ENCODE measurements around the gene SLC35D1. TPM values are rescaled to one million over a fixed set of nuclear protein-coding genes. Genes with fewer than 3 reads are reported as not detected.

SLC35D1 gene
- total and polyA plus RNA-seq, 2 of the 13 experiments (the other 11 are each of a cell fraction or from before 2014, with no cell fraction given) = 12.4 to 41.5 TPM

GRCh38 chr1:67103548-67103947, 49.6 kb upstream of the SLC35D1 start:
- Histone ChIP-seq H3K79me2 (ENCODE audit: insufficient read depth, low read length) (no peaks in the 10 kb centered on the region), H4K20me1 (ENCODE audit: insufficient read depth, low read length) (no peaks in the 10 kb centered on the region), H3K27me3 (ENCODE audit: control insufficient read depth in 1 of 2, insufficient read depth in 2 of 2, low read length in 2 of 2) (no peaks in the 10 kb centered on the region), H3K36me3 (replicated peaks in 1 of 2; ENCODE audit: control insufficient read depth in 1 of 2, insufficient read depth in 2 of 2, low read length in 2 of 2) (no peaks in the 10 kb centered on the region), H3K27ac (ENCODE audit: extremely low read length, insufficient read depth, low read length) (no peak overlapping the region), H3K4me3 (replicated peaks in 1 of 3; ENCODE audit: insufficient read depth in 1 of 3, low read depth in 2 of 3, low read length in 3 of 3) (no peak overlapping the region), H3K4me1 (ENCODE audit: insufficient read depth, low read length) (no peaks in the 10 kb centered on the region), H3K4me2 (ENCODE audit: low read depth, low read length) (no peak overlapping the region), H3K9me3 (ENCODE audit: low read length) (no peaks in the 10 kb centered on the region), H3K9ac (ENCODE audit: insufficient read depth, low read depth, low read length) (no peak overlapping the region), H2AFZ (ENCODE audit: low read length) (no peak overlapping the region)
- in situ Hi-C loops (cut with HindIII; ENCODE audit: extremely low pct_ligation_motif_present, low pct_unique_long_range_greater_than_20kb) = no loop called here
- no TSS peak for BruUV-seq (replicated peaks)
- intact Hi-C loops (cut with micrococcal nuclease; ENCODE audit: unreplicated experiment) = no loop called here
- DNase-seq (ENCODE audit: low spot score) (no peak), ATAC-seq (no peak), FAIRE-seq (no peak)
- 0% methylated on average over 1 of the region's 1 CpG for WGBS (ENCODE audit: low lambda C conversion rate)
- POLR2A ChIA-PET = no interaction called here
- CTCF ChIA-PET (ENCODE audit: low intra/inter-chr PET ratio, low total read pairs) = no interaction called here
- TF ChIP-seq ZSCAN31 (CRISPR knock-in tag; IDR thresholded peaks at IDR 0.05; ENCODE audit: low read depth) (no peak), HOXA3 (CRISPR knock-in tag; IDR thresholded peaks at IDR 0.05) (no peak), TBX3 (IDR thresholded peaks at IDR 0.05; ENCODE audit: borderline replicate concordance) (no peak), TRAFD1 (CRISPR knock-in tag; IDR thresholded peaks at IDR 0.05; ENCODE audit: borderline replicate concordance) (no peak), ZNF326 (CRISPR knock-in tag; IDR thresholded peaks at IDR 0.05; ENCODE audit: borderline replicate concordance) (no peak), ZNF12 (CRISPR knock-in tag; IDR thresholded peaks at IDR 0.05) (no peak), BCLAF1 (IDR thresholded peaks at IDR 0.05) (no peak), MYNN (CRISPR knock-in tag; IDR thresholded peaks at IDR 0.05; ENCODE audit: low read depth) (no peak), SRY (CRISPR knock-in tag; IDR thresholded peaks at IDR 0.05) (no peak), NFATC3 (CRISPR knock-in tag; IDR thresholded peaks at IDR 0.05) (no peak), ZNF331 (CRISPR knock-in tag; IDR thresholded peaks at IDR 0.05) (no peak), REL (CRISPR knock-in tag; conservative IDR thresholded peaks at IDR 0.05) (no peak), ZNF772 (CRISPR knock-in tag; IDR thresholded peaks at IDR 0.05) (no peak), NFYC (CRISPR knock-in tag; IDR thresholded peaks at IDR 0.05) (no peak), SRSF4 (IDR thresholded peaks at IDR 0.05; ENCODE audit: low read depth, low read length, poor library complexity, severe bottlenecking) (no peak), ZBTB4 (CRISPR knock-in tag; IDR thresholded peaks at IDR 0.05; ENCODE audit: borderline replicate concordance) (no peak), CREM (IDR thresholded peaks at IDR 0.05) (no peak), CREM (CRISPR knock-in tag; IDR thresholded peaks at IDR 0.05) (no peak)
